ENCODE data around the gene MYH10.

GRCh38 chr17:8426094-8426720 lies 204.3 kb downstream of the MYH10 start:
- no peak for TF ChIP-seq EZH2 (IDR thresholded peaks at IDR 0.05; ENCODE audit: low read depth)
- no peak for TF ChIP-seq CTCF (conservative IDR thresholded peaks at IDR 0.05)

Data from PC-9 (cell line).